TTC549 (cell line): ENCODE measurements around the gene SEMA3G.

Experiments
- FAIRE-seq: peaks from 2 replicates; lab custom pipeline; 2012; peaks lifted over from hg19 to GRCh38; lab: Jason Lieb, UNC

SEMA3G gene

DNA sequence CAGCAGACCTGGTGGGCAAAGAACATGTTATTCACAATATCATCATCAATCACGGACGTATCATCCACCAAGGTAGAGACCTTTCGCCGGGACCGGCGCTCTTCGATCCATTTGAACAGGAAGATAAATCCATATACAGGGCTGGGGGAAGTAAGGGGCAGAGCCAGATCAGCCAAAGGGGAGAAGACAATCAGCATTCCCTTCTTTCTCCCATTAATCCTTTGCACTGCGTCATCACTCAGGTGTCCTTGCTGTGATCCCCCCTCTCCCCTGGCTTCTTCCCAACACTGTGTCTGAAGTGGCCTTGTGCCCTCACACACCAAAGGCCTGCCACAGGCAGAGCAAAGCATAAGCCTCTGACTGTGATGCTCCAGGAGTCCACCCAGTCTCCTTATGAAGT is 36.4 kb downstream of the SEMA3G start:
- no peak for FAIRE-seq

DNA sequence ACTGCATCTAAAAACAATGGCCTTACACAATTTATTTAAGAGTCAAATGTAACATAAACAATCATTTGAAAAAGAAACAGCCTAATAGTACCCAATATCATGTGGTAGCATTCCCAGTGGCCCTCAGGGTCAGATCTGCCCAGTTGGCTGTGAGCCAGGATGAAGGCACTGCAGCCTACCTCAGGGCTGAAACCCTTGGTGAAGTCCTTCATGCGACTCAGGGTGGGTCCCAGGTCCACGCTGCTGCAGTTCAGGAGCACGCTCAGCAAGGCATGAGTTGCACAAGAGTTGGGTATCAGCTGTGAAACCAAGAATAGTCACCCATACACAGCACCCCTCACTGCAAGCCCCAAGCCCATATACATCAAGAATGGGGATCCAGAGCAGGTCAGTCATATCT is 37.1 kb downstream of the SEMA3G start:
- no peak for FAIRE-seq

DNA sequence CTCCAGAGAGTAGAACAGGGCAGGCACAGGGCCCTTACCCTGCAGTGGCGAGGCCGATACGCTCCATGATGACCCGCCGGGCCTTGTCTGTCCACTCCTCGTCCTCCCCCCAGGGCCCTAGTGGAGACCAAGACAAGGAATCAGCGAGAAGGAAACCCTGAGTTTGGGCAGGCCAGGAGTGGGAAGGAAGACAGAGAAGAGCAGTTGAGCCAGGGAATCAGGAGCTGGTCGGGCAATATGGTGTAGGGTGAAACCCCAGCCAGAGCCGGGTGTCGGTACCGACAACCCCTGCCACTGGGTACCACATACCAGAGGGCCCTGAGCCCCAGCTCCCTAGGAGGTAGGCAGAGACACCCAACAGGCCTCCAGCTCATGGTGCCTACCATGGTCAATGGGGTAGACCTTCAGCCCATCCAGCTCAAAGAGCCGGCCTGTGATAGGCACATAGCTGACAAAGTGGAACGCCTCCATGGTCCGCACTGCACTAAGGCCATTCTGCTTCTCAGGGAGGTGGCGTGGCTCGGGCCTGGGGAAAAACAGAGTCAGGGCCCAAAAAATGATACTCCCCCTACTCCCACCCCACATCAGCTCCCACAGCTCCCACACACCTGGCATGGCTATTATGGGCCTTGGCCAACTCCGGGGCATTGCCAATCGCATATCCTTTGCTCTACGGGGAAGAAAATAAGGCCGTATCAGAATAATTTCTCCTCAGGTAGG is 38.0 kb downstream of the SEMA3G start:
- no peak for FAIRE-seq

DNA sequence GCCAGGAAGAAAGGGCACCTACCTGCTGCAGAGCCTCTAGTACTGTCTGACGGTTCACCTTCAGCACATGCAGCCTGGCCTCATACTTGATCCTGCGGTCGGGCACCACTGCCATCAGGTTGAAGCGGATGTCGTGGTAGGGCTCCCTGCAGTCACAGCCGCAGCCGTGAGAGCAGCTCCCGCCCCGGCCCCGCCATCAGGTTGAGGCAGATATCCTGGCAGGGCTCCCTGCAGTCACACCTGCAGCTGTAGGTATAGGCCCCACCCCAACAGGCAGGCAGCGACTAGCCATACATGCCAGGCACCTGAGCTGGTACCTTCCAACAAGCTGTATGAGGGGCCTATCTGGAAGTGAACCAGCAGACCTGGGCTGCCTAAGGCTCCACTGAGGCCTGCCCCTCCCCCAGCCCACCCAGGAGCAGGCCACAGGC is 38.7 kb downstream of the SEMA3G start:
- no peak for FAIRE-seq

DNA sequence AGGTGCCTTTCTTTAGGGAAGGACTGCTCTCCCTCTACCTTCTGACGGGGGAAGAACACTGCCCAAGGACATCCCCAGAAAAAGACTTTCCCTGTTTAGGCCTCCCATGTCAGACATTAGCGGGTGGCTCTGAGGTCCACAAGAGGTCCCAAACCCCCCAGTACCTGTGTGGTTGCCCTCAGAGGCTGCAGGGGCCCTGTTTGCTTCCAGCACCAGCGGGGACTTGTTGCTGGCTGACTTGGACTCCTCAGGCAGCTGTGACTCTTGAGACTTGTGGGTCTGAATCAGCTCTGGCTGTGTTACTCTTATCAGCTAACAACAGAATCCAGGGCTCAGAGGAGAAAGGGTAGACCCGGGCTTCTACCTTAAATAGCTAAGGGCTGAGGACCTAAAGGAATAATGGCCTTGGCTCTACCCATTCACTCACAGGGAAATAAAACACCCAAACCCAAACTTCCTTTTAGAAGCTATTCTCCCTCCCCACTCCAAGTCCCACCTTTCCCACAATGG is 39.2 kb downstream of the SEMA3G start:
- FAIRE-seq: no peak

DNA sequence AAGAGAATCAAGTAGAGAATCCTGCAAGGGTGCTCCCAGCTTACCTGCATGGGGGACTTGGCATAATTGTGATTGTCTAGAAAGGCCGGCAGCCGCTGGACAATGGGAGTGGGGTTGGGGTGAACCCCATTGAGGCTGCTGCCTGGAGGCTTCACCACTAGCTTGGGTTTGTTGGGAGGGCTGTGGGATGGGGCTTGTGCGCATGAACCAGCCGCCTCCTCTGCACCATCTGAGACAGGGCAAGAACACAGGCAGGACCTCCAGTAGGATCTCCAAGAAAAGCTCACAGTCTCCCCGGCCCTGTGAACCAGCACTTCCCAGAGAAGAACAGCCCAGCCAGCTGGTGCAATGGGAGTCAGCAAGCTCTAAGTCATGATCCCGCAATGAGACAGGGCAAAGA is 39.8 kb downstream of the SEMA3G start:
- no peak for FAIRE-seq

DNA sequence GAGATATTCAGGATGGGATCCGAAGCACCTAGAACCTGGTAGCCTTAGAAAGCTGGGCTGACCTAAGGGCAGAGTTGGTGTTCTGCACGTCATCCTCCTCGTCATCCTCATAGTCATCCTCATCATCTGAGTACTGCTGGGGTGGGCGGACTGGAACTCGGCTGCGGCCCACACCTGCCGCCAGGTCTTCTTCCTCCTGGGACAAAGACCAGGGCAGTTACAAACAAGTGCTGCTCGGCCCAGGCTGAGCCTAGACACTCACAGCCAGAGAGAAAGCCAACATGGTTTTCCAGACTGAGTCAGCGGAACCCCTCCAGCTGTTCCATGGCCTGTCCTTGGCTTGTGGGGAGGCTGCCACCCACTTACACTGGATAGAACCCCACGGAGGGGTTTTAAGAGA is 40.5 kb downstream of the SEMA3G start:
- FAIRE-seq: no peak

DNA sequence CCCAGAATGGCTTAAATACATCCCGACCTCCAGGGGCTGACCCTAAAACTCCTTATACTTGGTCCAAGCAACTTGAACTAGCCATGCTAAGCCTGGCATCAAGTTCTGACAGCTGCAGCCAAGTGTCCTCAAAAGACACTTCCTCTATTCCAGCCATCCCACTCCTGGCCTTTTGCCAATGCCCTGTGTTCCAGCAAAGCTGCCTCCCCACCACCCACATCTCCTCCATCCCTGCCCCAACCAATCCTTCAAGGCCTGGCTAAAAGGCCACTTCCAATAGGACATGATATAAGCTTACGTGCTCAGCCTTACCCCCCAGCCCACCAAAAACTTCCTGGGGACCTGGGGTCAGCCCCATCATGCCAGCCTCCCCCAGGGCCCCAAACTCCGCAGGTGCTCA is 40.9 kb downstream of the SEMA3G start:
- no peak for FAIRE-seq

DNA sequence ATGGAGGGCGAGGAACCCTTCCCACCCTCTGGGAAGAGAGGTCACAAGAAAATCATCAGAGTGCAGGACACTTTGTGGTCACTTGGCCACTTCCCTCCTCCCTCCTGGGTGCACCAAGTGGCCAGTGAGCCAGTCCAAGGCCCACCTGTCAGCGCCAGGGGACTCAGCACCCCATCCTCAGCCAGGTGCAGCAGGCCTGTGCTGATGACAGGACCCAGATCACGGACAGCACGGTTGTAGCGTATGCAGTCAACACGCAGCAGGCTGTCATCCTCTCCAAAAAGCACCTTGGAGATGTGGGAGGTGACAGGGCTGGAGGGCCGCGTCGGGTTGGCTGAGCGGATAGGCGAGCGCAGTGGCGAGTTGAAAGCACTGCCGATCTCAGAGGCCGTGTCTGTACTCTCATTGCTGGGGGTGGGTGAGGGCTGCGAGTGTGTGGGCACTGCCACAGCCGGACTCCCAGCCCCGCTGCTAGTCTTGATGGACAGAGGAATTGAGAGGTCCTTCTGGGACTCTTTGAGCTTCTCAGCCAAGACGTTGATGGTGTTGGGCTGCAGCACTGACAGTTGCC is 41.5 kb downstream of the SEMA3G start:
- no peak for FAIRE-seq

DNA sequence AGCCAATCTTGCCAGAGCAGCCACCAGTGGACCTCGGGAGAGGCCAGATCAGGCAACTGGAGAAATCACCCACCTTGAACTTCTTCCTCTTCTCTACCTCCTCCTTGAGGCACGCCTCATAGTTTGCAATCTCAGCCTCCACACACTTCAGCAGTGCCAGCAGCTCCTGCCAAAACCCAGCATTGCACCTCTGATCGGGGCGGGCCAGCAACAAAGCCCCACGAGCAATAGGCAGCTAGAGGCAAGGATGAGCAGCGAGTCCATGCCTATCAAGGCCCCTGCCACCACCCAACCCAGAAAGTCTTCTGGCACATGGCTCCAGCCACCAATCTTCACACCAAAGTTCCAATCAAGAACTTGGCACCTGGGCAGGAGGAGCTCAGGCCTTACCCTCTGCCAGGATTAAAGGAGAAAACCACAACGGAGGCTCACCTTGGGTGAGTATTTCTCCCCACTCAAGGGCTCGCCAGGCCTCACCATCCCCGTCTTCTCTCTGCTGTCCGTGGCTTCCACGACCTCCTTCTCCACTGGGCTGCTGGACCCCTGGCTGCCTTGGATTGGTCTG is 42.1 kb downstream of the SEMA3G start:
- no peak for FAIRE-seq

DNA sequence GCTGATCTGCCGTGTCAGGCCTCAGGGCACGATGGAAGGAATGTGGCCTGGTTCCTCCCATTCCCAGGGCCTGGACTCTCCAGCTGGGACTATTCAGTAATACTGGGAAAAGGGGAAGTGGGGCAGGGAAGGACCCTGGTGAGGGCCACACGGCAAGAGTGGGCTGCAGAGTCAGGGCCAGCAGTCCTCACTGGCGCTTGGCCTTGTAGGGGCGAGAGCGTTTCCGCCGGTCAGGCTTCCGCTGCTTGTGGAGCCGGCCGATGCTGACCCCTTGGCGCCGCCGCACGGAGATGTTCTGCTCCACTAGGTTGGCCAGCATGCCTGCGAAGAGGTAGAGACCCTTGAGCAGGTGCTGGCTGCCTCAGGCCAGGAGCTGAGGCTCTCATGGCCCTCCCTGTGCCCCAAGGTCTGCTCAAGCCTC is 42.8 kb downstream of the SEMA3G start:
- FAIRE-seq: no peak

DNA sequence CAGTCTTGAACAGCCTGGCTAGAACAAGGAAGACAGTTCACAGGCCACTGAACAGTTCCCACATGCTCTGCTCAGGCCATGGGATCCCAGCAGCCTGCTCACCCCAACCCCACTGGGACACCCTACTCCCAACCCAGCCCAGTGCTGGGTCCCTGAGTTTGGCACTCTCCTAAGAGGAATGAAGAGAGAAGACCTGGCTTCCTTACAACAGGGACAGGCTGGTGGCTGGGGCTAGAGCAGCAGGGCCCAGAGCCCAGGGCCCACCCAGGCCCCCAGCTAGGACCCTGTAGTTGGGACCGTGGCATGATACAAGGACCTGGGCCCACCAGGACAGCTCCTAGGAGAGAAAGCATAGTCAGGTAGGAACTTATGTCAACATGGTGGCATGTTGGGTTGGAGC is 43.4 kb downstream of the SEMA3G start:
- no peak for FAIRE-seq

DNA sequence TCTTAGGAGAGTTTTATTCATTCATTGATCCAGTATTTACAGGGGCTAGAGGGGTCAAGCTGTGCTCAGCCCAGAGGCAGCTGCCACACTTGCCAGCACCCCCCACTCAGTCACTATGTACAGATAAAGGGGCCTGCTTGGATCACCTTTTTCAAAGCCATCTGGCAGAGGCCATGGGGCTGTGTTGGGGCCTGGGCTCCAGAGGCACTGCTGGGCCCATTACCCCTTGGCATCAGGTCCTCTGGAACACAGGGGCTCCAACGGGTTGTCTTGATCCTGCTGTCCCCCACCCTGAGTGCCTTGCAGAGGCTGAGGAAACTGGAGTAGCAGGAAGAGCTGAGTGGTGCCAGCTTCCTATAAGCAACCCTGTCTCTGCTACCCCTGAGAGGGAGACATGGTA is 43.9 kb downstream of the SEMA3G start:
- FAIRE-seq: no peak

DNA sequence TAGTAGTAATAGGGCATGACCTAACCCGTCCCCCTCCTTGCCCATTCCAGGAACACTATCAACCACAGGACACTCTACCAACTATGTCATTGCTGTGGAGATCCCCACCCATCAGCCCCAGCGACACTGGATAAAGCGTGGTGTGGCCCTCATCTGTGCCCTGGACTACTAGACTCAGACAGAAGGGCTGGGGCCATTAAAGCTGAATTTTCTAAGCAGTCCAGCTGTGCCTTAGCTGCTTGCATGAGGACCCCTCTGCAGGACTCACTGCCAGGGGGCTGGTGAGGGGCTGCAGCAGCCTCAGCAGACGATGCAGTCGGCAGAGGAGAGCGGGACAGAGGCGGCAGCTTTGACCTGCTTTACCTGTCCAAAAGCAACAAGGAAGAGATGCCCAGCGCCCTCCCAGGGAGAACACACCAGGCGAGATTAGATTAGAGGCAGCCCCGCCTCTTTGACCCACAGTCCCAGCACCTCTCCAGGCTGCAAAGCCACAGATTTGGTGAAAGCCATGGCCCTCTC is 44.6 kb downstream of the SEMA3G start:
- FAIRE-seq: no peak

DNA sequence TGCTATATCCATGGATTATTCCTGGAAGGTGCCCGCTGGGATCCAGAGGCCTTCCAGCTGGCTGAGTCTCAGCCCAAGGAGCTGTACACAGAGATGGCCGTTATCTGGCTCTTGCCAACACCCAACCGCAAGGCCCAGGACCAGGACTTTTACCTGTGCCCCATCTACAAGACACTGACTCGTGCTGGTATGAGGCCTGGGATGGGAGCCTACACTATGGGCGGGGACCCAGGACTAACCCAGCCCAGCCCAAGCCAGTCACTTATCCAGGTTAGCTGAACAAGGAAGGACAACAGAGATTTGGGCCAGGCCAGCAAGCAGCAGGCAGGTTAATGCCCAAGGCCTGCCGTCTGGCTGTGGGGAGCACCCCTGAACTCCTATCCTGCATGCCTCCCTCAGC is 45.3 kb downstream of the SEMA3G start:
- no peak for FAIRE-seq

DNA sequence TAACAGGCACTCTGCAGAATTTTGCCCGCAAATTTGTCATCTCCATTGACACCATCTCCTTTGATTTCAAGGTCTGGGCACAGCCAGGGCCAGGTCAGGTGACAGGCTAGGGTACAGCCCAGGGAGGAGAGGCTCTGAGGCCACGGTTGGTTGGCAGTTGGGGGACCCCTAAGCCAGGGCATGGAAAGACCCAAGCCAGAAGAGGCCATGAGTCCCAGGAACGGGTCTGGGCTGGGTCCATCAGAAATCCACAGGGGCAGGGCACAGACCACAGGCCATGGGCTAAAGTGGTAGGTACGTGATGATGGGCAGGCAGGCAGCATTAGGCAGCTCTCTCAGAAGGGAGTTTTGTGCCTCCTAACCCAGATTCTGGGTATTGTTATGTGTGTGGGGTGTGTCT is 45.8 kb downstream of the SEMA3G start:
- no peak for FAIRE-seq

DNA sequence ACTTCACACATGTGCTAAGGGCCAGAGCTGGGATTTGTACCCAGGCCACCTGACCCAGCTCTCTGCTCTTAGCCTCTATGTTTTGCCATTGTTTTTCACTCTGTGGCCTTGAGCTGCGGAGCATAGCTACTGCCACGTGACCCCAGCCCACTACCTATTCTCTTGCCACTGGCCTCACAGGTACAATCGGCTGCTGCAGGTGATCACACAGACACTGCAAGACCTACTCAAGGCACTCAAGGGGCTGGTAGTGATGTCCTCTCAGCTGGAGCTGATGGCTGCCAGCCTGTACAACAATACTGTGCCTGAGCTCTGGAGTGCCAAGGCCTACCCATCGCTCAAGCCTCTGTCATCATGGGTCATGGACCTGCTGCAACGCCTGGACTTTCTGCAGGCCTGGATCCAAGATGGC is 46.2 kb downstream of the SEMA3G start:
- FAIRE-seq: no peak

DNA sequence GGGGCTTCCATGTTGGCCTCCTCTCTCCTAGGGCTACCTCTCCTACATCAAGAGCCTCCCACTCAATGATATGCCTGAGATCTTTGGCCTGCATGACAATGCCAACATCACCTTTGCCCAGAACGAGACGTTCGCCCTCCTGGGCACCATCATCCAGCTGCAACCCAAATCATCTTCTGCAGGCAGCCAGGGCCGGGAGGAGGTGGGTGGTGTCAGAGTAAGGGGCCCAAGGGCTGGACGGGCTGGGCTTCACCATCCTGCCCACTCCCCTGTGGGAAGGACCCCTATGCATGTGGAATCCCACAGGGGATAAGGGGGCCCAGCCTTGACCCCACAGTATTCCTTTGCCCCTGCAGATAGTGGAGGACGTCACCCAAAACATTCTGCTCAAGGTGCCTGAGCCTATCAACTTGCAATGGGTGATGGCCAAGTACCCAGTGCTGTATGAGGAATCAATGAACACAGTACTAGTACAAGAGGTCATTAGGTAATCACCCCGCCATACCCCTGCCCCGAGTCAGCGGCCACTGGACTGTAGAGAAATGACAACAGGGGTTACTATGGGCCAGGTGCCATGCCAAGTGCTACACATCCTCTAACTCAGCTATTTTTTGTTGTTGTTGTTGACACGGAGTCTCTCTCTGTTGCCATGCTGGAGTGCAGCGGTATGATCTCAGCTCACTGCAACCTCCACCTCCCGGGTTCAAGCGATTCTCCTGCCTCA is 47.1 kb downstream of the SEMA3G start:
- no peak for FAIRE-seq

DNA sequence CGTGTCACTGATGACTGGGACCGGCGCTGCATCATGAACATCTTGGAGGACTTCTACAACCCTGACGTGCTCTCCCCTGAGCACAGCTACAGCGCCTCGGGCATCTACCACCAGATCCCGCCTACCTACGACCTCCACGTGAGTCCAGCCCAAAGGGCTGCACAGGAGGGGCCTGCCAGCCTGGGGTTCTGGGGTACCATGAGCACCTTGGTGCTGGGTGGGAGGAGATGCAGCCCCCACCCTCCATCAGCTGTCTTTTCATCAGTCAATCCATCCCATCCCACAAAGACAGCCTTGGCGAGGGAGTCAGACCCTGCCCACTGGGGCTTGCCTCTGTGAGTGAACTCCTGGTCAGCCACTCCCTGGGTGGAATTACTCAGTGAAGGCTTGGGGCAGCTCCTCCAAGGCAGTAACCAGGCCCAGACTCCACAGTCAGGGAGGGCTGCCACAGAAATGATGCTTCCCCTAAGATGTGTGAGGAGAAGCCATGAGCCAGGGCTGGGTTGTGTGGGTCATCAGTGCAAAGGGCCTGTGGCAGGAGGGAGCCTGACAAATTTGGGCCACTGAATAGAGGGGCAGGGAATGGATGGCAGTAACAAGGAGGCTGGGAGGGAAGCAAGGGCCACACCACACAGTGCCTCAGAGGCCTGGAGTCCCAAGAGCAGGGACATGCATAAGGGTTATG is 47.9 kb downstream of the SEMA3G start:
- no peak for FAIRE-seq

DNA sequence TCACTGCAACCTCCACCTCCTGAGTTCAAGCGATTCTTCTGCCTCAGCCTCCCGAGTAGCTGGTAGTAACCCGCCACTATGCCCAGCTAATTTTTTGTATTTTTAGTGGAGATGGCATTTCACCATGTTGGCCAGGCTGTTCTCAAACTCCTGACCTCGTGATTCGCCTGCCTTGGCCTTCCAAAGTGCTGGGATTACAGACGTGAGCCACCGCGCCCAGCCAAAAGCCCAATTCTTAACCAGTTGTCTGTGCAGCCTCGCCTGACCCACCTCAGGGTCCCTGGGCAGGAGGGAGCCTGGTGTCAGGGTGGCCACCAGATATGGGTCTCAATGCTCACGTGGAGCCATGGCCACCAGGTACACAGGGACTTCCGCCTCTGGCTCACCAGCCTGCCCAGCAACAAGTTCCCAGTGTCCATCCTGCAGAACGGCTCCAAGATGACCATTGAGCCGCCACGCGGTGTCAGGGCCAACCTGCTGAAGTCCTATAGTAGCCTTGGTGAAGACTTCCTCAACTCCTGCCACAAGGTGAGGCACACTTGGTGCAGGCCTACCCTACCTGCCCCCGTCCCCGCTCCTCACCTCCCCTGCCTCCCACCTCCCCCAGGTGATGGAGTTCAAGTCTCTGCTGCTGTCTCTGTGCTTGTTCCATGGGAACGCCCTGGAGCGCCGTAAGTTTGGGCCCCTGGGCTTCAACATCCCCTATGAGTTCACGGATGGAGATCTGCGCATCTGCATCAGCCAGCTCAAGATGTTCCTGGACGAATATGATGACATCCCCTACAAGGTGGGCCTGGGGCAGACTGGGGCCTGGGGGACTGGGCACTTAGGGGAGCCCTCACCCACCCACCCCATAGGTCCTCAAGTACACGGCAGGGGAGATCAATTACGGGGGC is 48.6 kb downstream of the SEMA3G start:
- FAIRE-seq: no peak

DNA sequence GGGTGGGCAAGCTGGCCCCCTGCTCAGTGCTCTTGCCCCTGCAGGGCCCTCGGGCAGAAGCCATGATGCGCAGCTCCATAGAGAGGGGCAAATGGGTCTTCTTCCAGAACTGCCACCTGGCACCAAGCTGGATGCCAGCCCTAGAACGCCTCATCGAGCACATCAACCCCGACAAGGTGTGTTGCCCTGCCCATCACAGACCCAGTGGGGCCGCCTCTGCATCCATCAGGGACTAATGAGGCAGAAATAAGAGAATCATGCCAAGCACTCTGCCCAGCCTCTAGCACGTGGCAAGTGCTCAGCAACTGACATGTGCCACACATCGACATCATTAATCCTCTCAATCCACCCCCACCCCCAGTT is 49.4 kb downstream of the SEMA3G start:
- no peak for FAIRE-seq
